HCEC 1CT (cell line): ENCODE measurements around the gene STK10.

ENCODE experiments used
- DNase-seq: peaks from one replicate; pipeline ENCODE4 v3.0.0-alpha.2; 2017

STK10 gene

GRCh38 chr5:172105811-172106210, 82.2 kb downstream of the STK10 start:
- DNase-seq: no peak

GRCh38 chr5:172104801-172105701, 83.0 kb downstream of the STK10 start:
- DNase-seq: no peak

- no peak for DNase-seq
These were observed 84.0 kb downstream of the STK10 start for GRCh38 chr5:172104021-172104420.

DNA sequence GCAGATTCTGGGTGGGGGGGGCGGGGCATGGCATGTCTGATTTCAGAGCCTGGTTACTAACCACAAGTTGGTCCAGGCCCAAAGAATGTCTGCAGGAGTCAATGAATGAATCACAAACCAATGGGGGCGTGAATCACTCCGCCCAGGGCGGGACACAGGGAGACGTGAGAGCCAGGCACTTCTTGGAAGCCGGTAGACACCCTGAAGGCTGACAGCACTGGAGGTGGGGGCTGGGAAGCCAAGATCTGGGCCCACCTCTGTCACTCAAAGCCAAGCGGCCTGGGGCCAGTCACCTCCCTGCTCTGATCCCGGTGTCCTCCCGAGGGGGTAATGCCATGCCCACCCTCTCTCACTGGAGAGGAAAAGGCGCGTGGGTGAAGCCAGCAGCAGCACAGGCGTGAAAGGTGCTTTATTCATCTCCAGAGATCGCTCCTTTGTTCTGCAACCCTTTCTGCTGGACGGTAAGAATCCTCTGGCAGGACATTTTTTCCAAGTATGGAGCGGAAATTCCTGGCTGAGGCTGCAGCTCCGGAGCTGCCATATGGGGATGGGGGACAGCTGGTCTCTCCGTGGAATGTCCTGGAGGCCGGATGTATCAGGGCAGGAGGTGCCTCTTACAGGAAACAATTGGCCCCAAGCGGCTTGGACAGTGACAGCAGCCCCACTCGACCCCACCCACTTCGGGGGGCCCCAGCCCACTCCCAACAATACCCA, 85.0 kb downstream of the STK10 start:
- peak; percentile 96 for DNase-seq

- peak; percentile 11 for DNase-seq
These were observed 85.7 kb downstream of the STK10 start for GRCh38 chr5:172102218-172102870.

DNA sequence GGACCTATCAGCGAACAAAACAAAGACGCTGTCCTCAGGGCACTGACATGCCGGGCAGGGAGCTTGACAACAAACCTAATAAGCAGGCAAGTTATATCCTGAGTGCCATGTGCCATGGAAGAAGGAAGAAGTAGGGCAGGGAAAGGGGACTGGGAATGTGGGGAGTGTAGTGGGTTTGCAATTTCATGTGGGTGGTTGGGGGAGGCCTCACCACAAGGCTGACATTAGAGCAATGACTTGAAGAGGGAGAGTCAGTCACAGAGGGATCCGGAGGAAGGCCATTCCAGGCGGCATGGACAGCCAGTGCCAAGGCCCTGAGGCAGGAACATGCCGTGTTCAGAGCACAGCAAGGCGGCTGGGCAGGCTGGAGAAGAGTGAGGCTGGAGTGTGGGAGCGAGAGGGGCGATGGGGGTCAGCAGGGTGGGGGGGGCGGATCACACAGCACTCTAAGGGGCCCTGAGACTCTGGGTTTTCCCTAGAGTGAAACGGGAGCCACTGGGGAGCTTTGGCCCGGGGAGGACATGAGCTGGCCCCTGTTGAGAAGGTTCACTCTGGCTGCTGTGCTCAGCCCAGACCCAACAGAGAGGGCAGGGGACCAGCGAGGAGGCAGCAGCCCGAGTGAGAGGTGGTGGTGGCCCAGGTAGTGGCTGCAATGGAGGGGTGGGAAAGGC, 86.3 kb downstream of the STK10 start:
- no peak for DNase-seq

- no peak for DNase-seq
These were observed 89.1 kb downstream of the STK10 start for GRCh38 chr5:172098883-172099282.

DNA sequence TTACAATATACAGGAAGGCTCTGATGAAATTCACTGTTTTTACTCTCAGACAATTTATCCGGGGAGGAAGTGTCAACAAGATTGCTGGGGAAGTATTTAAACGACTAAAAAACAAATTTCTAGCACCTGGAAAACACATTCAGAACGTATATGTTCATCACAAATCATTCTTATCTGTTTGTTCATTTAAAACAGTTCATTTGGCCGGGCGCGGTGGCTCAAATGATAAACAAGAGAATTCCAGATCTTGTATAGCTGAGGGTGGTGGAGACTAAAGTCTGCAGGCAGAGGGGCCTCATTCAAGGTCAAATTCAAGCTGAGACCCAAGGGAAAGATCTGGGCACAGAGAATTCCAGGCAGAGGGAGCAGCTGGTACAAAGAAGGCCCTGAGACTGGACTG, 90.0 kb downstream of the STK10 start:
- DNase-seq: no peak

- no peak for DNase-seq
These were observed 90.7 kb downstream of the STK10 start for GRCh38 chr5:172097356-172097755.

GRCh38 chr5:172096207-172096940, 91.7 kb downstream of the STK10 start:
- DNase-seq: no peak

- DNase-seq: no peak
These were observed 92.4 kb downstream of the STK10 start for GRCh38 chr5:172095368-172096206.

DNA sequence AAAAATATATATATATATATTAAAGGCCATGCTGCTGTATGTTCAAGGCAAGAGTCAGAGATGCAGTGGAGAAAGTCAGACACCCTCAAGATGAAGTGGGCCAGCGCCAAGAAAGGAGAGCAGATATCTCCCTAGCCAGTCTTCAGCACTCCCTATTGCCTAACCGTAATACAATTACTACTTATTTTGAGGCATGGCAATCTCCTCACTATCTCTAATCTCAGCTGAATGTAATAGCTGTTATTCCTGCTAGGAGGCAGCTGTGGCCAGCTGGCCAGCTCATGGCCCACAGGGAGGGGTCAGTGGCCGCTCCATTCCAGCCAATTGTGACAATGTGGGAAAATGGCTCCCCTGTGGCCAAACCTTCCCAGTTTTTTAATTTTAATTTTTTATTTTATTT, 94.1 kb downstream of the STK10 start:
- DNase-seq: no peak

DNA sequence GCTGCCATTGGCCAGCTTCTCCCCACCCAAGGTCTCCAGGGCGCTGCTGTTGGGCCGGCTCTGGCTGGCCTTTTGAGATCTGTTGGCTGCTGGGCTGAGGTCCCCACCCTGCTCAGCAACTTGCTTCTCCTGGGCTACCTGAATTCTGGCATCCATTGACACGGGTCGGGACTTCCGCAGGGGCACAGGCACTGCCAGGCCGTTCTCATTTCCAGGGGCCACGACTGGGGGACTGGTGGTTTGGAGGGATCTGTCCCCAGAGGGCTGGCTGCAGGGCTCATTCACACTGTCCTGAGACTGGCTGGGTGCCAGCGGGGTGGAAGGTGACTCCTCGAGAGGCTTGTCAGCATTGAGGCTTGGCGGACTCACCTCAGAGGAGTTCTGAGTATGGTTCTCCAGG, 94.5 kb downstream of the STK10 start:
- no peak for DNase-seq

DNA sequence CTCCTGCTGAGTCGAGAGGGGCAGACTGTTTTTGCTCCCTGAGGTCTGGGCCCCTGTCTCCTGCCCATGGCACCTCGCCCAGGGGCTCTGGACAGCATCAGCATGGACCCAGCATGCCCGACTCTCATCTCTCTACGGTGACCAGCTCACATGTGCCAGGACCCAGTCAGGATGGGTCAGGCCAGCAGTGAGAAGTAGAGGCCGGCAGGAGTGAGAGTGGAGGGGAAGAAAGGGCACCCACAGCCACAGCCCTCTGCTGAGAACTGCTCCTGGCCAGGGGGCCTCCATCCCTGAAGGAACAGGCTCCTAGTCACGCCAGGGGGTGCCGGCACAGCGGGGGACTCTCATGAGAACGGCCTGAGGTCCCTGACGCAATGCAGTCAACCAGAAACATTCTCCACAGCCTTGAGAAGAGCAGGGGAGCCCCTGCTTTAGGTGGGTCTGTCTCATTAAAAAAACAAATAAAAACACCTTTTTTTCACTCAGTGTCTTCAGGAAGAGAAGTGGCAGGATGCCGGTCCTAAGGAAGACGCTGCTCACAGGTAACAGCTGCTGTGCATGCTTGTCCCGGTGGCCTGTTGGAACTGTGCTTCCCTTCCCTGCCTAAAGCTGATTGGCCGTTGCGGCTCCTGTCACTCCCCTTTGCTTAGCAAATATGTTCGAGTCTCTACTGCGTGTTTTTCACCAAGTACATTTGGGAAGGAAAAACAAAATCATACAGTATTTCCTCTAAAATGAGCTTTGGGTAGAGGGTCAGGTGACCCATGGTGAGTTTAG, 95.9 kb downstream of the STK10 start:
- no peak for DNase-seq

DNA sequence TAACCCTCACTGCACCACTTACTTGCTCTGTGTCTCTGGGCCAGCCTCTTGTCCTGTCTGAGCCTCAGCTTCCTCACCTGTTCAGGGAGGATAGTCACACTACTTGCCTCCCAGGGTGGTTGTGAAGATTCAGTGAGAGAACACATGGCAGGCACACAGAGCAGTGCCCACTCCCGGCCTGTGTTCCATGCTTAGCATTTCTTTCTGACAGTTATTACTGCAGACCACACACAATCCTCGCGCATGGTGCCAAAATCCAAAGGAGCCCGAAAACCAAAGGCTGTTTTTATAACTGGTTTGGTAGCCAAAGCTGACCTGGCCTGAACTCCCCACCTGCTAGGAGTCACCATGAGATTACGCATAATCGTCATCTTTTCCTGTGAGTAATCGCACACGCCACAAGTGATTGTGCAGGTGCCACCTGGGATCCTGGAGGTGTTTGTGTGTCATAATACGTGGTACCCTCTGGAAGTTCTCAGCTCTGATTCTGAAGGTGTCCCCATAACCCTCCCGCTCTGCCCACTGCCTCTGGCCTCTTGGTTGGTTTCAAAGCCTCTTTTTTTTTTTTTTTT, 97.0 kb downstream of the STK10 start:
- DNase-seq: no peak

GRCh38 chr5:172089298-172090117, 98.5 kb downstream of the STK10 start:
- DNase-seq: no peak

DNA sequence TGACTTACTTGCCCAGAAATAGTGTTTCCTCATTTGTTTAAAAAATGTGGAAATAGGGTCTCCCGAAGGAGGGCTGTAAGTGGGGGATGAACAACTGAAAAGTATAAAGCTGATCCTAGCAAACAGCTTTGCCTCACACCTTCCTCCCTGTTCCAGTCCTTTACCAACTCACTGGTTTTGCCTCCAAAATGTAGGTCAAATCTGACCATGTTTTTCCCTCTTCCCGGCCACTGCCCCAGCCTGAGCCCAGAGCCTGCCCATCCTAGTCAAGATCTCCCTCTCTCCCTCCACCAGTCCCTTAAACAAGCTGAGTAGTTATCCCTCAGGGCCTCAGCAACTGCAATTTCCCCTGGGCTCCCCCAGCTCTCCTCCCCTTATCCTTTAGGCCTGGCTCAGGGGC, 99.2 kb downstream of the STK10 start:
- no peak for DNase-seq

- DNase-seq: no peak
These were observed 101.6 kb downstream of the STK10 start for GRCh38 chr5:172086194-172086975.

DNA sequence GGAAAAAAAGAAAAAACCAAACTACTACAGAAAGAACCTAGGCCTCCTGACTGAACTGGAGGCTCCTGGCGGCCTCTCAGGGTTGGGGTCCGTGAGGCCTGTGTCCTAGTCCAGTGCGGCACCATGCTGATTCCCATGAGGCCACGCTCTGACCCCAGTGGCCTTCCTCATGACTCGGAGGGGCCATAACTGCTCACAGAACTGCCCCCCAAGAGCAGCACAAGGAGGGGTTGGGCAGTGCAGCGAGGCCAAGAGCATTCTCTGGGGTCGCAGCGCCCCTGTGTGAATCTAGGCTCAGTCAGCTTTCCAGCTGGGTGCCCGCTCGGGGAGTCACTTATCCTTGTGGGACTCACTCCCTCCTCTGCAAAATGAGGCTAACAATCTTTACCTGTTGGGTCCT, 102.3 kb downstream of the STK10 start:
- no peak for DNase-seq
